Glutamatergic neuron (in vitro differentiated cells): ENCODE measurements around the gene KDM5B. TPM values are rescaled to one million over a fixed set of nuclear protein-coding genes. Genes with fewer than 3 reads are reported as not detected.

Experiments used
- DNase-seq: peaks from one replicate; pipeline ENCODE4 v3.0.0; 2022
- H3K27ac Mint-ChIP-seq: one replicate; pipeline ENCODE4 v1.8.0; 2020; ENCODE audit warnings: mild to moderate bottlenecking, mixed read lengths, inconsistent platforms; ENCODE audit not compliant: unreplicated experiment
- H3K27me3 Mint-ChIP-seq: one replicate; pipeline ENCODE4 v1.8.0; 2020; ENCODE audit warnings: mild to moderate bottlenecking, moderate library complexity, mixed read lengths, inconsistent platforms; ENCODE audit not compliant: unreplicated experiment
- H3K36me3 Mint-ChIP-seq: one replicate; pipeline ENCODE4 v1.8.0; 2020; ENCODE audit warnings: mild to moderate bottlenecking, mixed read lengths, inconsistent platforms; ENCODE audit not compliant: unreplicated experiment
- H3K4me1 Mint-ChIP-seq: one replicate; pipeline ENCODE4 v1.8.0; 2020; ENCODE audit warnings: mild to moderate bottlenecking, low read depth, mixed read lengths, inconsistent platforms; ENCODE audit not compliant: unreplicated experiment
- H3K4me3 Mint-ChIP-seq: one replicate; pipeline ENCODE4 v1.8.0; 2020; ENCODE audit warnings: mild to moderate bottlenecking, mixed read lengths, inconsistent platforms; ENCODE audit not compliant: unreplicated experiment
- H3K9me3 Mint-ChIP-seq: one replicate; pipeline ENCODE4 v1.8.0; 2020; ENCODE audit warnings: mild to moderate bottlenecking, moderate library complexity, mixed read lengths, inconsistent platforms; ENCODE audit not compliant: unreplicated experiment
- total RNA-seq: library from RNA; stranded (reverse); fragmentation: NEBNext Ultra II Directional; extraction: Animal tissue kit (Norgen Biotek cat#: 25700); gene quantifications from one replicate; pipeline ENCODE4 v1.2.1, GENCODE V29; 2021; ENCODE audit not compliant: unreplicated experiment
- TF ChIP-seq, protein P1 (sequence below): fragments of 200-600 bp; sonication (generic); IDR thresholded peaks from one replicate; pipeline ENCODE4 v1.5.0; 2021; ENCODE audit not compliant: partially characterized antibody, unreplicated experiment

The KDM5B gene
- total RNA-seq, 1 donor from 2014 or later = 338 TPM

DNA sequence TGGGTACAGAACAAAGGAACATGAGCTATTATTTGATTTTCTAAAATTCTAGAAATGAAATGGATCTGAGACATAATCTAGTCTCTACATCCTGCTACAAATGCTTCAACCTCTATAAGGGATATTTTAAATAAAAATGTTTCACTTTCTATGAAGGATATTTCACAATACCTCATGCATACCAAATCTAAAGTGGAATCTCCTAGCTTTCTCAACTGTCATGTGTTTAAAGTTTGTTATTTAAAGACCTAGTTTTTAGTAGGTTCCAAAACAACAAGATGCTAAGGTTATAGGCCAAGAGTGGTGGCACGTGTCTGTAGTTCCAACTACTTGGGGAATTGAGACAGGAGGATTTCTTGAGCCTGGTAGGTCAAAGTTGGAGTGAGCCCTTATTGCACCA lies 47.6 kb downstream of the KDM5B start:
- Mint-ChIP-seq H3K4me1 (no peaks in the 10 kb centered on the region), H3K4me3 (no peak overlapping the region)
- TF ChIP-seq, protein P1, sequence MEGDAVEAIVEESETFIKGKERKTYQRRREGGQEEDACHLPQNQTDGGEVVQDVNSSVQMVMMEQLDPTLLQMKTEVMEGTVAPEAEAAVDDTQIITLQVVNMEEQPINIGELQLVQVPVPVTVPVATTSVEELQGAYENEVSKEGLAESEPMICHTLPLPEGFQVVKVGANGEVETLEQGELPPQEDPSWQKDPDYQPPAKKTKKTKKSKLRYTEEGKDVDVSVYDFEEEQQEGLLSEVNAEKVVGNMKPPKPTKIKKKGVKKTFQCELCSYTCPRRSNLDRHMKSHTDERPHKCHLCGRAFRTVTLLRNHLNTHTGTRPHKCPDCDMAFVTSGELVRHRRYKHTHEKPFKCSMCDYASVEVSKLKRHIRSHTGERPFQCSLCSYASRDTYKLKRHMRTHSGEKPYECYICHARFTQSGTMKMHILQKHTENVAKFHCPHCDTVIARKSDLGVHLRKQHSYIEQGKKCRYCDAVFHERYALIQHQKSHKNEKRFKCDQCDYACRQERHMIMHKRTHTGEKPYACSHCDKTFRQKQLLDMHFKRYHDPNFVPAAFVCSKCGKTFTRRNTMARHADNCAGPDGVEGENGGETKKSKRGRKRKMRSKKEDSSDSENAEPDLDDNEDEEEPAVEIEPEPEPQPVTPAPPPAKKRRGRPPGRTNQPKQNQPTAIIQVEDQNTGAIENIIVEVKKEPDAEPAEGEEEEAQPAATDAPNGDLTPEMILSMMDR = no peak

GRCh38 chr1:202756391-202756790 lies 51.8 kb downstream of the KDM5B start:
- H3K27me3 Mint-ChIP-seq = peaks cover 4% of the 10 kb centered on the region
- H3K4me1 Mint-ChIP-seq = no peaks in the 10 kb centered on the region
- TF ChIP-seq, protein P1 = no peak
- H3K27ac Mint-ChIP-seq = no peak overlapping the region
- H3K36me3 Mint-ChIP-seq = peaks cover 6% of the 10 kb centered on the region
- no peak overlapping the region for H3K4me3 Mint-ChIP-seq
- no peak for DNase-seq
- H3K9me3 Mint-ChIP-seq = peaks cover 3% of the 10 kb centered on the region

More for the DNA sequence above, 47.6 kb downstream of the KDM5B start:
- DNase-seq = no peak
- Mint-ChIP-seq H3K27ac (no peak overlapping the region), H3K36me3 (no peaks in the 10 kb centered on the region), H3K9me3 (peaks cover 3% of the 10 kb centered on the region), H3K27me3 (peaks cover 5% of the 10 kb centered on the region)

DNA sequence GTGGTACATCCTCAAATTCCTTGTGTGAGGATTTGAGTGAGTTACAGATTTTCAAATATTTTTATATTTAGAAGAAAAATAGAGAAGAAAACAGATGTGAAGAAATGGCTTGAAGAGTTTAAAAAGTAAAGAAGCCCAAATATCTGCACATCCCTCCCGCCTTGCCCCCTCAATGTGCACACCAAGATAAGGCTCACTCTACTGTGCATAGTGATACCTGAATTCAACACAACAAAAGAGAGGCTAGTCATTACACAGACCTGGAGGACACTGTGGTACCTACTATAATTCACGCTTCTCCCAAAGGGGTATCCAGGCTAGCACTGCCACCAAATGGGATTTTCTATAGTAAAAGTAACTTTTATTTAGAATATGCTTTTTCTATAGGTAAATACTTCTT lies 53.9 kb downstream of the KDM5B start:
- DNase-seq = no peak
- peaks cover 6% of the 10 kb centered on the region for H3K36me3 Mint-ChIP-seq

GRCh38 chr1:202752774-202753173 lies 55.4 kb downstream of the KDM5B start:
- peaks cover 1% of the 10 kb centered on the region for H3K4me1 Mint-ChIP-seq
- no peak overlapping the region for H3K4me3 Mint-ChIP-seq
- DNase-seq = no peak
- peaks cover 2% of the 10 kb centered on the region for H3K9me3 Mint-ChIP-seq
- peaks cover 7% of the 10 kb centered on the region for H3K27me3 Mint-ChIP-seq
- TF ChIP-seq, protein P1 = no peak
- no peak overlapping the region for H3K27ac Mint-ChIP-seq
- H3K36me3 Mint-ChIP-seq = peaks cover 6% of the 10 kb centered on the region

More for the DNA sequence above, 53.9 kb downstream of the KDM5B start:
- TF ChIP-seq, protein P1 = no peak
- H3K27me3 Mint-ChIP-seq = peaks cover 5% of the 10 kb centered on the region
- no peaks in the 10 kb centered on the region for H3K4me1 Mint-ChIP-seq
- peaks cover 2% of the 10 kb centered on the region for H3K9me3 Mint-ChIP-seq
- H3K27ac Mint-ChIP-seq = no peak overlapping the region
- H3K4me3 Mint-ChIP-seq = no peak overlapping the region

- Mint-ChIP-seq H3K9me3 (peaks cover 2% of the 10 kb centered on the region), H3K36me3 (peaks cover 10% of the 10 kb centered on the region), H3K4me1 (peaks cover 1% of the 10 kb centered on the region), H3K27ac (no peak overlapping the region), H3K27me3 (peaks cover 7% of the 10 kb centered on the region), H3K4me3 (no peak overlapping the region)
- DNase-seq = no peak
- TF ChIP-seq, protein P1 = no peak
Observed at GRCh38 chr1:202750761-202751160, 57.5 kb downstream of the KDM5B start.
